ENCODE results near the gene DLST. TPM values are rescaled to one million over a fixed set of nuclear protein-coding genes. Genes with fewer than 3 reads are reported as not detected.

DLST gene
- total and polyA plus RNA-seq, 2 of the 4 experiments (the other 2 are of a cell fraction) = 58.6 to 119 TPM

GRCh38 chr14:74836251-74836960 is 45.3 kb upstream of the DLST start (continued):
- TF ChIP-seq RAD21 (IDR thresholded peaks at IDR 0.05; ENCODE audit: low read length) = no peak

GRCh38 chr14:74838166-74838565 is 43.5 kb upstream of the DLST start:
- WGBS, 2 experiments (ENCODE audit: extremely low coverage in 2 of 2, insufficient read length in 1 of 2) = no CpG with 5 or more reads among the region's 2 CpGs
- no TSS peak for BruUV-seq (replicated peaks)
- Histone ChIP-seq H4K5ac (ENCODE audit: low read depth, low read length) (no peak overlapping the region), H3K27me3 (ENCODE audit: control insufficient read depth, insufficient read depth, low read length) (no peaks in the 10 kb centered on the region), H3K27ac (ENCODE audit: insufficient read depth, low read length) (no peak overlapping the region), H2BK15ac (ENCODE audit: low read depth, low read length) (no peak overlapping the region), H2AFZ (replicated peaks; ENCODE audit: low read length, poor library complexity) (no peak overlapping the region), H2BK20ac (ENCODE audit: low read depth, low read length) (no peak overlapping the region), H3K18ac (ENCODE audit: low read depth, low read length) (no peak overlapping the region), H2BK120ac (ENCODE audit: low read depth, low read length) (no peak overlapping the region), H2AK5ac (ENCODE audit: low read depth, low read length) (no peak overlapping the region), H3K79me1 (ENCODE audit: low read depth in 1 of 2, low read length in 2 of 2) (peaks cover 7 to 21% of the 10 kb centered on the region in 2 experiments; a peak in 2 of 4 replicates), H3K4me1 (ENCODE audit: control insufficient read depth, insufficient read depth, low read length) (peaks cover 18% of the 10 kb centered on the region), H4K20me1 (ENCODE audit: insufficient read depth, low read length) (peaks cover 6% of the 10 kb centered on the region; the same call in 1 of the 2 replicates), H3K14ac (replicated peaks; ENCODE audit: low read depth, low read length) (no peak overlapping the region), H4K8ac (ENCODE audit: low read depth in 2 of 2, low read length in 2 of 2) (no peak overlapping the region), H2BK5ac (ENCODE audit: low read depth, low read length, poor library complexity, severe bottlenecking) (peak overlapping the region; percentile 59), H3K9me3 (ENCODE audit: control insufficient read depth, insufficient read depth, low read length) (no peaks in the 10 kb centered on the region), H3K36me3 (ENCODE audit: control insufficient read depth, insufficient read depth, low read length) (peaks cover 9% of the 10 kb centered on the region), H3K4me3 (ENCODE audit: insufficient read depth, low read depth, low read length) (no peak overlapping the region), H3K23ac (ENCODE audit: low read depth, low read length) (no peak overlapping the region), H3K4me2 (ENCODE audit: low read depth, low read length) (peak overlapping the region; percentile 51; the same call in 1 of the 2 replicates), H3K56ac (ENCODE audit: extremely low read depth, insufficient read depth, low read length) (no peak overlapping the region), H3K4ac (ENCODE audit: low read depth, low read length) (no peak overlapping the region), H3K9me1 (ENCODE audit: insufficient read depth, low read length) (peaks cover 5% of the 10 kb centered on the region; the same call in 1 of the 2 replicates), H2AK9ac (replicated peaks; ENCODE audit: low read depth, low read length, poor library complexity) (no peak overlapping the region), H3K9ac (ENCODE audit: low read depth, low read length) (no peak overlapping the region), H4K91ac (ENCODE audit: insufficient read depth, low read depth, low read length) (no peak overlapping the region)
- intact Hi-C loops (cut with micrococcal nuclease) = no loop called here
- dilution Hi-C loops (cut with HindIII; ENCODE audit: low sequenced_read_pairs, unreplicated experiment) = no loop called here
- POLR2A ChIA-PET (ENCODE audit: unreplicated experiment) = no interaction called here
- CTCF ChIA-PET = no interaction called here
- ATAC-seq (ENCODE audit: low read depth) (no peak), DNase-seq (peak; percentile 30)
- no peak for TF ChIP-seq FOS (IDR thresholded peaks at IDR 0.05; ENCODE audit: low read depth, low read length)
- no peak for TF ChIP-seq POLR2A (IDR thresholded peaks at IDR 0.05; ENCODE audit: low read depth, low read length)
- no peak for TF ChIP-seq NFE2L2 (IDR thresholded peaks at IDR 0.05; ENCODE audit: low read depth, low read length)
- no peak for TF ChIP-seq SMC3 (IDR thresholded peaks at IDR 0.05; ENCODE audit: low read depth, low read length)
- TF ChIP-seq USF2 (IDR thresholded peaks at IDR 0.05; ENCODE audit: low read depth, low read length) = no peak
- TF ChIP-seq MAZ (IDR thresholded peaks at IDR 0.05; ENCODE audit: borderline replicate concordance, low read depth, low read length) = no peak
- no peak for TF ChIP-seq RFX5 (IDR thresholded peaks at IDR 0.05; ENCODE audit: low read depth, low read length)
- in situ Hi-C loops (cut with MboI; ENCODE audit: low sequenced_read_pairs) = no loop called here

All from IMR-90 (cell line).